HepG2 (cell line): ENCODE data around the gene P2RX6.

Experiments
- ADNP ChIP-seq: sonication (generic); formaldehyde crosslinking; IDR thresholded peaks from 2 replicates; pipeline ENCODE4 v1.4.0; 2020; ENCODE audit warnings: missing genetic modification reagents
- ESRRA ChIP-seq: sonication (generic); formaldehyde crosslinking; IDR thresholded peaks from 2 replicates; pipeline ENCODE4 v1.5.1; 2020; ENCODE audit warnings: mild to moderate bottlenecking, low read depth, missing genetic modification reagents
- HNRNPH1 ChIP-seq: fragments of 200-400 bp; formaldehyde crosslinking; optimal IDR thresholded peaks from 2 replicates; pipeline ENCODE3; 2017; ENCODE audit warnings: mild to moderate bottlenecking, low read depth, low read length
- JARID2 ChIP-seq: sonication (generic); formaldehyde crosslinking; IDR thresholded peaks from 2 replicates; pipeline ENCODE4 v1.8.1; 2023; ENCODE audit warnings: missing genetic modification reagents, inconsistent platforms; ENCODE audit not compliant: insufficient replicate concordance
- KDM1A ChIP-seq: IDR thresholded peaks from 2 replicates; pipeline ENCODE4 v1.6.1; 2016; ENCODE audit warnings: missing compliant biosample characterization
- MBD4 ChIP-seq: IDR thresholded peaks from 2 replicates; pipeline ENCODE4 v1.6.1; 2012; ENCODE audit warnings: low read length, inconsistent platforms, borderline replicate concordance
- RAD21 ChIP-seq: fragments of 450-650 bp; formaldehyde crosslinking; IDR thresholded peaks from 2 replicates; pipeline ENCODE4 v1.5.0; 2020; ENCODE audit warnings: mild to moderate bottlenecking
- RBM22 ChIP-seq: fragments of 200-400 bp; formaldehyde crosslinking; optimal IDR thresholded peaks from 2 replicates; pipeline ENCODE3; 2017; ENCODE audit warnings: mild to moderate bottlenecking, low read length, moderate library complexity
- ZNF44 ChIP-seq: sonication (generic); formaldehyde crosslinking; IDR thresholded peaks from 2 replicates; pipeline ENCODE4 v1.5.1; 2020; ENCODE audit warnings: mild to moderate bottlenecking, missing genetic modification reagents
- ZNF446 ChIP-seq: sonication (generic); formaldehyde crosslinking; IDR thresholded peaks from 2 replicates; pipeline ENCODE4 v1.5.0; 2020; ENCODE audit warnings: mild to moderate bottlenecking, missing genetic modification reagents
- TF ChIP-seq, protein P1 (sequence below): IDR thresholded peaks from 2 replicates; pipeline ENCODE4 v1.6.1; 2012; ENCODE audit warnings: low read length, improper control_type of control experiment

DNA sequence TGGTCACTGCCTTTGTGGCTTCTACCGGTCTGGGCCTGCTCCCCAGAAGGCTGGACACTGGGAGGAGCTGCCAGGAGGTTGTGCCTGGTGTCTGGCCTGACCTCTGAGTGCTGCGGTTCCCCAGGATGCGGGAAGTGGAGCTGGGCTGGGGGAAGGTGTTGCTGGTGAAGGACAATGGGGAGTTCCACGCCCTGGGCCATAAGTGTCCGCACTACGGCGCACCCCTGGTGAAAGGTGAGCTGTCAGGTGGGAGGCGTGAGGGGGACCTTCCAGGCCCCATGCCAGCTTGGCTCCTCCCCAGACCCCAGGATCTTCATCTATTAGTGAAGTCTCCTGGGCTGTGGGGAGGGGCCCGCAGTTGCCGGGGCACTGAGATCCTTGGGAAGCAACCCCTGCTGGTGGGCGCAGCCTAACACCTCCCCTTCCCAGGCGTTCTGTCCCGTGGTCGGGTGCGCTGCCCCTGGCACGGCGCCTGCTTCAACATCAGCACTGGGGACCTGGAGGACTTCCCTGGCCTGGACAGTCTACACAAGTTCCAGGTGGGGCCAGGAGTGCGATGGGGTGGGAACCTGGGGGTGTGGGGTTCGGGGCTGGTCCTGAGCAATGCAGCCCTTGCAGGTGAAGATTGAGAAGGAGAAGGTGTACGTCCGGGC lies 41.2 kb upstream of the P2RX6 start:
- no peak for TF ChIP-seq ZNF446 (CRISPR knock-in tag)
- no peak for TF ChIP-seq RAD21
- TF ChIP-seq, protein P1, sequence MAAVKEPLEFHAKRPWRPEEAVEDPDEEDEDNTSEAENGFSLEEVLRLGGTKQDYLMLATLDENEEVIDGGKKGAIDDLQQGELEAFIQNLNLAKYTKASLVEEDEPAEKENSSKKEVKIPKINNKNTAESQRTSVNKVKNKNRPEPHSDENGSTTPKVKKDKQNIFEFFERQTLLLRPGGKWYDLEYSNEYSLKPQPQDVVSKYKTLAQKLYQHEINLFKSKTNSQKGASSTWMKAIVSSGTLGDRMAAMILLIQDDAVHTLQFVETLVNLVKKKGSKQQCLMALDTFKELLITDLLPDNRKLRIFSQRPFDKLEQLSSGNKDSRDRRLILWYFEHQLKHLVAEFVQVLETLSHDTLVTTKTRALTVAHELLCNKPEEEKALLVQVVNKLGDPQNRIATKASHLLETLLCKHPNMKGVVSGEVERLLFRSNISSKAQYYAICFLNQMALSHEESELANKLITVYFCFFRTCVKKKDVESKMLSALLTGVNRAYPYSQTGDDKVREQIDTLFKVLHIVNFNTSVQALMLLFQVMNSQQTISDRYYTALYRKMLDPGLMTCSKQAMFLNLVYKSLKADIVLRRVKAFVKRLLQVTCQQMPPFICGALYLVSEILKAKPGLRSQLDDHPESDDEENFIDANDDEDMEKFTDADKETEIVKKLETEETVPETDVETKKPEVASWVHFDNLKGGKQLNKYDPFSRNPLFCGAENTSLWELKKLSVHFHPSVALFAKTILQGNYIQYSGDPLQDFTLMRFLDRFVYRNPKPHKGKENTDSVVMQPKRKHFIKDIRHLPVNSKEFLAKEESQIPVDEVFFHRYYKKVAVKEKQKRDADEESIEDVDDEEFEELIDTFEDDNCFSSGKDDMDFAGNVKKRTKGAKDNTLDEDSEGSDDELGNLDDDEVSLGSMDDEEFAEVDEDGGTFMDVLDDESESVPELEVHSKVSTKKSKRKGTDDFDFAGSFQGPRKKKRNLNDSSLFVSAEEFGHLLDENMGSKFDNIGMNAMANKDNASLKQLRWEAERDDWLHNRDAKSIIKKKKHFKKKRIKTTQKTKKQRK, result no peak
- TF ChIP-seq ZNF44 (CRISPR knock-in tag), result no peak
- no peak for TF ChIP-seq HNRNPH1
- TF ChIP-seq ADNP (CRISPR knock-in tag), result no peak
- no peak for TF ChIP-seq ESRRA (CRISPR knock-in tag)
- no peak for TF ChIP-seq KDM1A (CRISPR knock-in tag)
- no peak for TF ChIP-seq JARID2 (CRISPR knock-in tag)
- TF ChIP-seq RBM22, result no peak
- no peak for TF ChIP-seq MBD4
